Activated CD4-positive, alpha-beta T cell treated with anti-CD3 and anti-CD28 coated beads, Interleukin-10, Interleukin-2, amounts not matched to agents 100 ng/mL and 50 ng/mL, durations not matched to agents 16 hours and 8 hours (primary cell): ENCODE data around the gene BNC2.
"Not testable (repeated sequence)": the region's sequence is repeated elsewhere in the genome, so short reads cannot be mapped to it uniquely, and the experiment has no call there.

Experiments
- DNase-seq: peaks from one replicate; pipeline ENCODE4 v3.0.0-alpha.2; 2020

Gene BNC2

DNA sequence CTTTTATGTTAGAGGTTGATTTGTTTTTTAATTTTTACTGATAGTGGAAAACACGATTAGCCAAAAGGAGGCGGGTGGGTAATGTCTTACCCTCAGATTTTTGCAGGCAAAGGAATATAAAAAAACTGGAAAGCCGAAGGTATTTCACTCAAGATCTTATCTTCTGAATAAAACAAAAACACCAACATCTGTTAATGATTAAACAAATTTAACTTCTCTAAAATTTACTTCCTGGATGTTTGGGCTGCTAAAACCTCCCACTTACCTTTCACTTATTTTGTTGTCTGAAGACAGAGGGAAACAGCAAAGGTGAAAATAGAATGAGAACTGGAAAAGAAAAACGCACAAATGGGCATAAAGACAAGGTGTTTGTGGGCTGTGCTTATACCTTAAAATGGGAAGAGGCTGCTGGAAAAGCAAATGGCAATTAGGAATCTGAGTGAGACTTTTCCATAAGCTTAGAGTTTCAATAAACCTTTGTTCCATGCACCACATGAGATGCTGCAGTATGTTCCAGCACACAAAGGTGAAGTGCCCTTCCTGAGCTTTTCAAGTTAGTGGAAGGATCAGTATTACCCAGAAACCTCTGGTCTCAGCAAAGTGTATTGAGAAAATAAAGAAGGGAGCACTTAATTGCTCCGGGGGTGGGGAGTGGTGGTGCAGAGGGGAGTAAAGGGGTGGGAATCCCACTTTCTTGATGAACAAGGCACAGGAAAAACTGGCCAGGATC is 298.3 kb downstream of the BNC2 start:
- DNase-seq, result no peak

DNA sequence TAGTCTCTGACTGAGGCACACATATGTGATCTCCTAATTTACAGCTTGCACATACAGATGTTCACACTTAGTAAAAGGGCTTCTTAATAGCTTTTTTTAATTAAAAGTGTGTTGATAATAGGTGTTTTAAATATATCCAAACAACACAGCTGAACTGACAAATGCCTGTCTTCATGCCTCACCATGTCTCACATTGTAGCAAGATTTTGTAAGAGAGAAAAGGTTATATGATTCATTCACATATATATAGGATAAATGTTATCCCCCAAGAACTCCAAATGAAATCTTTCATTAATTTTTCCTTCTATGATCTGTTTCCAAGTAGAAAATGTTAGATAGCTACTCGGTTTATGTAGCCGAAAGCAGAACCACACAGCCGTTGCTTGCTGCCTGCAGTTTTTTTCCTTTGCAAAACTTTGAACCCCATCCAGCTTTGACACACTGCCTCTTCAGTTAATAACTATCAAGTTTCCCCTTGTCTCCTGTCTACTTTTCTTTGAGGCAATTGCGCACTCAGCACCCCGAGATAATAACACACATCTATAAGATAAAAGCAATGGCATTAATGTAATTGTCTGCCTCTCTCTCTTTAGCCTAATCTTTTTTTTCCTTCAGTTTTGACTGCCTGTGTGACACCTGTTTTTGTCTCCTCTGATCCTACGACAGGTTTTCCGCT is 299.2 kb downstream of the BNC2 start:
- DNase-seq, result no peak

DNA sequence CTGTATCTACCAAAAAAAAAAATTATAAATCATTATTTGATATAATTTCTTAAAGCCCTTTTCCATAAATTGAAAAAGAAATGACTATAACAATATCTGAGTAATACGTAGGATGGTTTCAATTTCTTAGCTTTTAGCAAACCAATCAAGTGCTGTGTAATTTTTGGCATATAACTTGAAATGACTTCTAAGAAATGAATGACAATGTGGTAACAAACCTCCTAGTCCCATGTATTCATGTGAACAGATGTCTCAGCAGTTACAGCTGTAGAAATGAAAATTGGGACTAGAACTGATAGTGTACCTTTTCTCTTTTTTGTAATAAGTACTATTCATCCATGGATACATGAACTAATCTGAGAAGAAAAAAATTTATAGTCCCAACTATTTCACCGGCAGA is 307.0 kb downstream of the BNC2 start:
- no peak for DNase-seq

DNA sequence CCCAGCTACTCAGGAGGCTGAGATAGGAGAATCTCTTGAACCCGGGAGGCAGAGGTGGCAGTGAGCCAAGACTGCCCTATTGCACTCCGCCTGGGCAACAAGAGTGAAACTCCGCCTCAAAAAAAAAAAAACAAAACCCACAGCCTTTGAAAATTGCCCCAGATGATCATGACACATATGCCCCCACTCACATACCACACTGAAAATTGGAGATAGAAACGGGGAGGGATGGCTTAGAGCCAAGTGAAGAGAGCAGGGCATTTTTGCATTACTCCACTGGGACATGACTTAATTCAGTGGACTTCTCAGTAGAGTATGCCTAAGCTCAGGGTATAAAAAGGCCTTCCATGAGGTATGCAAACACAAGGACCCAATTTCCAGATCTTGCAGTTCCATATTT is 309.3 kb downstream of the BNC2 start:
- DNase-seq, result no peak

DNA sequence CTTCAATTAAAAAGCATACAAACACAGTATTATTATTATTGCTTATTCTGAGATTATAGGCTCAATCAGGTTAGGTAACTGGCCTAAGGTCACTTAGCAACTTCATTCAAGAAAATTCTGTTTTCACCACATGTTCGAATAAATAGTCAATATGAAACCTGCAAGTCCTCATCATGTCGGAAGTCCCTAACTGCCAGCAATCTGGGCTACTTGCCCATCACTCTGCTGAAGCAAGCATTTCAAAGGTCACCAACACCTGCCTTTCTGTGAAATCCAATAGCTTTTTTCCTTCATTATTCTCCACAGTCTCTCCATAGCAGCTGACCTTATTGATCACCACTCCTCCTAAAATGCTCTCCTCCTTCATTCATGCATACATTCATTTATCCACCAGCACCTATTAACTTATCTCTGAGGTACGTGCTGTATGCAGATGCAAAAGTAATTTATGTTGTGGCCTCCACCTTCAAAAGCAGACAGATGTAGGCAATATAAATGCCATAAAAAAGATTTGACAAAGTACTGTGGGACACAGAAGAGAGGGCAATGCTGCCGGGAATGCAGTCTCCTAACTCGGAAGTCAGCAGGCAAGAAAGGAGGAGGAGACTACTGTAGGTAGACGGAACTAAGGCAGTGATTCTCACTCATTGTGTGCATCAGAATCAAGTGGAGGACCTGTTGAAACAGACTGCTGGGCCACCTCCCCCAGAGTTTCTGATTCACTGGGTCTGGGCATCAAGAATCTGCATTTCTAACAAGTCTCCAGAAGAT is 310.9 kb downstream of the BNC2 start:
- no peak for DNase-seq

DNA sequence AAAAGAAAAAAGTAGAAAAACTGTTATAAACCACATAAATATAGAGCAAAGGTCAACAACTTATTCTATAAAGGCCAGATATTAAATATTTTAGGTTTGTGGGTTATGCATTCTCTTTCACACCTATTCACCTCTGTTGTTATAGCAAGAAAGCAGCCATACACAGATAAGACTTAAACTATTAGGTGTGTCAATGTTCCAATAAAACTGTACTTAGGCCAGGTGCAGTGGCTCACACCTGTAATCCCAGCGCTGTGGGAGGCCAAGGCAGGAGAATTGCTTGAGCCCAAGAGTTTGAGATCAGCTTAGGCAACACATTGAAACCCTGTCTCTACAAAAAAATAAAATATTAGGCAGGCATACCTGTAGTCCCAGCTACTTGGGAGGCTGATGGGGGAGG is 314.7 kb downstream of the BNC2 start:
- DNase-seq, result no peak

DNA sequence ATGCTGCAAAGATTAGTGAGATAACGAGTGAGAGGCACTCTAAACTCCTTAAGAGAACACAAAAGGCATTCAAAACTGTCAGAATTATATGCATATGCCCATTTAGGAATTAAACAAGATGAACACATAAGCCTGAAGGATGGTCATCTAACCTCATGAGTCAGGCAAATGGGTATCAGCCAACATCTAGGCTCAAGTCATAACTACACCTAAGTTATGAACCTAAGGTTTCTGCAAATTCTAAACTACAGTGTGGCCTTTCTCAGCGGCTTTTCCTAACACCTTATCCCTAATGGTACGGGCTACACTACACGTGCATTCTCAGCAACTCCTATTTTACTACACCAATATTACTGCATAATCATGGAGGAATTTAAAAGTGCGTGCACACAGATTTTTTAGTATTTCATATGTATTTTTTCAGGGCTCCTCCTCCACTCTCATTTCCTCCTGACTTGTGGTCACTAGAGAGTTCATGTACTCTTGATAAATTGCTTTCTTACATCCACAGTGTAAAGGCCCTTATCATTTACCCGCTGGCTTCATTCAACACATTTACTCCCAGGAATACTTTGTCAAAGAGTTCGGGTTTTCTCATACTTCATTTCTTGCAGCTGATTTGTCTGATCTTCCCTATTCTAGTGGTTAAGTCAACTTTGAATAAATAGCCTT is 316.5 kb downstream of the BNC2 start:
- DNase-seq, result no peak

DNA sequence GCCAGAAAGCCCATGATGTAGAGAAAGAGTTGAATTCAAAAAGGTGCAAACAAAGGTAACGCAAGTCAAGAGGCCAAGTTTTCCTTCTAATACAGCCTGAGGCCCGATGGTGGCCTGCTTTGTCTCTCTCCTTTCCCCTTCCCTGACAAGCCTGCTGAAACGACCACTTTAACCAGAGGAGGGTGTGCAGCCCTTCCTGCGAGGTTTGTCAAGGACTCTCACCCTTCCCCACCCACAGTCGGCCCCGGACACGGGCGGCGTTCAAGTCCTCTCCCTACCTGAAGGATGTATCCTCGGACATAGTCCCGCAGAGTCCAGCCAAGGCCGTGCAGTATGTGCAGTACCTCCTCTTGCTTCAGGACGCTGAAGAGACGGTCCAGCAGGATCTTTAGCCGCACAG is 318.2 kb downstream of the BNC2 start:
- no peak for DNase-seq

DNA sequence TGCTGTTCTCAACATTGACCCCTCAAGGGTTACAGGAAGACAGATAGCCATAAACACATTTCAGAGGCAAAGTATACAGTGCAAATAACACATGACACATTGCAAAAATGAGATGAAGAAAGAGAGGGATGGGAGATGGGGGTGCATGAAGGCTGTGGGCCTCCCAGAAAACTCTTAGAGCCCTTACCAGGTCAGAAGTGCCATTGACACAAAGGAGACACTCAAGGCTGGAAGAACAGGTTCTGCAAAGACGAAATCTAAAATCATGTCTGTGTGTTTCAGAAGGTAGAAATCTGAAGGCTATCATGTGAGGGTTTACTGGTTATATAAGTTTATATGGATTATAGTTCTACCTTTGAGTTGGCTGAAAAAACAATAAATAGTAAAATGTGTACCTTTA is 318.8 kb downstream of the BNC2 start:
- no peak for DNase-seq

DNA sequence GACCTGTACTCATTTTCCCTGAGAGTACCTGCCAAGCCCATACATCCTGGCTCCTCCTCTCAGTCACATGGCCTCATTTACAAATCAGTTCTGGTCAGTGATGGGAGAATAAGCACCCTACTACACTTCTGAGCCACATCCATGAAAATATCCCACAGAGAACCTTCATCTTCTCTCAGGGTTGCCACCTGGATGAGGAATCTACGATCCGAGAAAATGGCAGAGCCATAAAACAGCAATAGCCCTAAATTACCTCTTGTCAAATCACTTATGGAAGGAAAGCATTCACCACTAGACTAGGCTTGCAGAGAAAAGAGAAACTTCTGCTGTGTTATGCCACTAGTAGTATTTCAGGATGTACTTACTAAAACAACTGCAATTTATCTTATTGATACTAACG is 324.8 kb downstream of the BNC2 start:
- no peak for DNase-seq

DNA sequence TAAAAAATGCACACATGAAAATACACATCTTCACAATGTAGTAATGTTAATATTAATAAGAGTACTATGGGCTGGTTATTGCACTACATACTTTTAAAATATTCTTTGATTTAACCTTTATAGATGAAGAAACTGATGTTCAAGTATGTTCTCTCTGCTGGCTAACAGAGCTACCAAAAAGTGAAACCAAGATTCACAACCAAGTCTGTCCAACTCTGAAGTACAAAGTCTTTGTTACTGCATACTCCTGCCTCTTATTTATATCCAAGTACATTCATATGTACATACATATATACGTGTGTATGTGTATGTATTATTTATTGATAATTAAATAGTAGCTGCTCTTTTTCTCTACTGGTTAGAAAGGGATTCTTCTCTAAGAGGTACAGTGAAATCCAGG is 325.6 kb downstream of the BNC2 start:
- no peak for DNase-seq

DNA sequence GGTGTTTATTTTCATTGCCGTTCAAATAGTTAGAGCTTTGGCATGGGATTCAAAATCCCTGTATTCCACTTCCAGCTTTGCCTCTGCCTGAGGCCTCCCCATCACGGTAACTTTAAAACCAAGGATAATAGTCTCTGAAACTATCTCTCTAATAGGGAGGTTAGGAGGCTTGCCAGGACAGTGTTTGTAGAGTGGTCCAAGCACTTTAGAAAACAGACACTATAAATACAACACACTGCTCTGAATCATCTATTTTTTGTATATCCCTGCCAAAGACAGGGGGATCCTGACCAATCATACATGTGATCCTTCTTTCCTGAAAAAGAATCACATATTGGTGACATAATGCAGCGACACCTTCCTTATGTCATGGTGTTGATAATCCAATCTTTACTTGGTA is 326.8 kb downstream of the BNC2 start:
- no peak for DNase-seq

DNA sequence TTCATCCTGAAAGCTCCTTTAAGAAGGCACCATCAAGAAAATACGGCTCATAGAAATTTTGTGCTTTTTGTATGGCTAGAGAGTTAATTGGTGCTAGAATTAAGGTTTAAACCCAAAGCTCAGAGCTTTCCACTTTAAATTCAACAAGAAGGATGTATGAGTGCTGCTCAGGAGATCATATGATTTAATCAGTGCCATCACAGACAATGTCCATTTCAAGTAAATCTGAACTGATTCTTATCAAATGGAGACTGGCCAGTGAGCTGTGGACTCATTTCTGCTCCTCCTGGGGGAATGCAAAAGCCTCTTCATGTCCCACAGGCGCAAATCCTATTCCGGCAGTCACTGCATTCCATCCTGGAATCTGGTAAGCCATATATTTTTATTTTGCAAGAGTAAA is 327.2 kb downstream of the BNC2 start:
- DNase-seq, result no peak

DNA sequence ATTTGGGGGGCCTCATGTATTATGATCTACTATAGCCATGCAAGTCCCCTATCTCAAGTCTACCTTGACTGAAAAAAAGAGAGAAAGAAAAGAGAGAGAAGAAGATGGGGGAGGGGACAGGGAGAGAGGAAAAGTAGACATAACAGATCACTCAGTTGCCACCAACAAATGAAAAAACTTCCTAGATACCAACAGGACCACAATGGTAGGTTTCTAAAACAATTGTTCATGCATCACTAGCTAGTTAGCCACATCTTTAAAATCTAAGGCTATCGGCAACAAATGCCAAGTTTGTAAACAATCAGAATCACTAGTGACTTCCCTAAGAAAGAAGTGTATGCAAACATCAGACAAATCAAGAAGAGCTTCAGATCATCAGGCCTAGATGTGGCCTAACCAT is 328.2 kb downstream of the BNC2 start:
- no peak for DNase-seq

DNA sequence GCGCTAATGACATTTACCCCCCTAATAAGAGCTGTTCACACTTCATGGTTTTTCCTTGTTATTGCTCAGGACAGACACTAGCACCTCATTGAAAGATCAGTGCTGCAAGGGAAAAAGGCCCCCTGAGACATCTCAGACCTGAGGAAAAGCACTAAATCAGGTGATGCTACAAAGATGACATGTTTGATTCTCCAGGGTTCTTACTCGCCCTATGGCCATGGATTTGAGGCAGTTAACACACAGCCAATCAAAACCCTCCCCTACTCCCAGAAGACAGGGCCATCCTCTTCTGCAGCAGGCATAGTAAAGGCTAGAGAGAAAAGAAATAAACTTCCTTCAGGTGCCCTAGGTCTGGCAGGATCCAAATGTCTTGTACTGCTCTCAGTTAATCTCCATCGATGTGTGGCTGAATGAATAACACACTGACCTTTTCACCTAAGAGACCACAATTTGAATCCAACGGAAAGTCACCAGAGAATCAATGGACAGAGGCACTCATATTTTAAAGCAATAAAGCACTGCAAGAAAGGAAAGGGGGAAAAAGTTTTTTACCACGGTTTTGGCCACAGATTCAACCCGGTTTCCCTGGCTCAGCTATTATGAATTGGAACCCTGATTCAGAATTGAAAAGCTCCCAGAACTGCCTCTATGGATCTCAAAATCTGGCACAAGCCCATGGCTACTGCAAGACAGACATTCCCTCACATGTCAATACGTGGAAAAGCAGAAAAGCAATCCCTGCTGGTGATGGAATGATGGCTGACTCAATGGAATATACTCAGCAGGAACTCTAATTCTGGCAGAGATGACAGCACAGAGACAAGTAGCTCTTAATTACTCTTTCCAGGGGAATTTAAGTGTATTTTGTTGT is 329.5 kb downstream of the BNC2 start:
- DNase-seq, result no peak

DNA sequence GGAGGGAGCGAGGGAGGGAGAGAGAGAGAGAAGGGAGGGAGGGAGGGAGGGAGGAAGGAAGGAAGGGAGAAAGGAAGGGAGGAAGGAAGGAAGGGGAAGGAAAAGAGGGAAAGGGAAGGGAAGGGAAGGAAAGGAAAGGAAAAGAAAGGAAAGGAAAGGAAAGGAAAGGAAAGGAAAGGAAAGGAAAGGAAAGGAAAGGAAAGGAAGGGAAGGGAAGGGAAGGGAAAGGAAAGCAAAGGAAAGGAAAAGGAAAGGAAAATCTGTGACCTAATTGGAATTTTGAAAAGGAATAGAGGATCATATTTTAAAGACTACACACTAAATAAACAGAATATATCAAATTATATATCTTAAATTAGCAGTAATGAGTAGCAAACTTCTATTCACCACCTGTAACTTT is 330.8 kb downstream of the BNC2 start:
- DNase-seq, result not testable (repeated sequence)

DNA sequence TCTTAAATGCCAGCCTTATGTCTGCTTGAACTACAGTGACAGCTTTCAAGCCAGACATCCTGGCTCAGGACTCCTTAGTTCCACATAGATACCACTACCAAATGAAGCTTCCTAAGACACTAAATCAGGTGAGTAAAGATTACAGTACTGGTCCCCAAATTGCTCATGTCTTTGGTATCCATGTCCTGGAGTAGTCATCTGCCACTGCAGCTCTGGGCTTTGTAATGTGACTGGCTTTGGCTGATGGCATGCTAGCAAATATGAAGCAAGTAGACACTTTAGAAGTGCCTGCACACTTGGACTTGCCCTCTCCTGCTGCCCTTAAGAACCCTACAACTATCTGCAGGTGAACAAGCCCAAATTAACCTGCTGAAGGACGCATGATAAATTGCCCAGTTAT is 334.9 kb downstream of the BNC2 start:
- DNase-seq, result no peak

DNA sequence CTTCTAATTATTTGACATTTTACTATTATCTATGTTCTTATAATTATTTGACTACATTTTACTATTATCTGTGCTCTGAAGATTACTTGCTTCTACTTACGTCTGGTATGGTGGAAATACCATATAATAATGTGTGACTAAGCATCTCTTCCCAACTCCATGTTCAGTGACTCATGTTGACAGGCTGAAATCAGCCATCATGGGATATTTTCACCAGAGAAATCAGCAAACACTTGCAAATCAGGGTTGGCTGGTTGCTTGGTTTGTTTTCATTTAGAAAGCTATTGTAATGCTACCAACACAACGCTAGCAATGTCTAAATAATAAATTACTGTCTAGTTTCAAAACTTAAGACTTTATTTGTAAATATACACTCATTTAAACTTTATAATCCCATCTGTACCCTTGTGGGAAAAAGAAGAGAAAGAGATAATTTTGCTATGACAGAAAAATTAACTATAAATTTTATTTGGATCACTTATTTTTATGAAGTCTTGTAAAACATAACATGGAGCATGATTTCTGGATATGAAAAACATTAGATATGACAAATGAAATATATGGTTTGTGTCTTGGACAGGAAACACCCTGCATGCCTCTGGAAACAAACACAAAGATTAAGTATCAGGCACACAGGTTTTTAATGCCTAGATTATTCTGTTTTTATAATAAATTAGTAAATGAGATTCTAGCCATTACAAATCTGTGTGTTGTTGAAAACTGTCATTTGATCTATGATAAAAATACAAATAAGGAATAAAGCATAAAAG is 337.6 kb downstream of the BNC2 start:
- no peak for DNase-seq

DNA sequence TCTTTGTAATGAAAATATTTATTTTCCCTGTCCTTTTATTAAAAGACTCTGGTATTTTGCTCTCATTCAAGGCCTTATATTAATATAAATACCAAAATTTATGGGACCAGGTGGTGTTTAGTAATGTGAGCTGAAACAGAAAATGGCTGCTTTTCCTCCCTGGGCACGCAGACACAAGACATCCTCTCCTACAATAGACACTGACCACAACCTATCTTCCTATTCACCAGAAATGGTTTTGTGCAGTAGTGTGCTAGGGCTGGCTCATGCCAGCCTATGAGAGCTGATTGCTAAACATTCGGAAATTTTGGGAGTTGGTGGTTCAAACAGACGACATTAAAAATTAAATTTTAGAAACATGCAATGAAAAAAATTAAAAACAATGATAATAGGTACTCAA is 338.2 kb downstream of the BNC2 start:
- DNase-seq, result no peak

DNA sequence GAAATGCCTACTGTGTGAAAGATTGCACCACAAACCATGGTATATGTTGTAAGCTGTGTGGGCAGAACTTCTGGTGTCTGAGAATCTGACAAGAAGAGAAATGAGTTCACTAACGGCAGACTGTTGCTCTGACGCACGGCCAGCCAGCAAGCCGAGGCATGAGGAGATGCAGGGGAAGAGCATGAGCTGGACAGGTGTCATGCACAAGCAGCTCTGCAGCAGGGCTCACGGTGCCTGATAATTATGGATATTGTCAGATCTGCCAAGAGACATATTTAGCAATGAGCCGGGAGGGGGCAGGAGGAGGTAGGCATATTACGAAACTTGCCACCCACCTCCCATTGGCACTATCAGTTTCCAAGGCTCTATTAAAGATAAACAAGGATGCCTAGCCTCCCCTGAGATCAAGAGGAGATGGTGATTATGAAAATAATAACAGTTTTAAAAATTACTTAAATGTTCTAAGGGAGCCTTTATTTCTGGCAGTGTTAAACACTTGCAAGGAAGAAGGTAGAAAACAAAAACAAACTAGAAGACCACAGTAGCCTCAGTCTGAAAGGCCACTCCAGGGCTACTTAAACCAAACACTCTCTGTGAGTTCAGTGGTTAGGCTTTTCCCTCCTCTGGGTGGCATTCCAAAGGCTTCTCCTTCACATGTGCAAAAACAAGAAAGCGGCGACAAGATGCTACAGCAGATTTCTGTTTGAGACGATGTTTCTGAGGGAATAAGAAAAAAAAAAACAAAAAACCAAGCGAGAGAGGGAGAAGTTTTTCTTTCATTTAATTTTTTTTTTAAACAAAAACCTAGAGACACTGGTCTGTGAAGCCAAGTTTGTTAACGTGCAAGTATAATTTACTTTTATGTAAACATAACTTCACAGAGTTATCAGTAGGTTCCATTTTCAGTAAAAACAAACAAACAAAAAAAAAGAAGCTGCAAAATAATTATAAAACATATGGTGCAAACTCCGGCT is 339.5 kb downstream of the BNC2 start:
- no peak for DNase-seq

DNA sequence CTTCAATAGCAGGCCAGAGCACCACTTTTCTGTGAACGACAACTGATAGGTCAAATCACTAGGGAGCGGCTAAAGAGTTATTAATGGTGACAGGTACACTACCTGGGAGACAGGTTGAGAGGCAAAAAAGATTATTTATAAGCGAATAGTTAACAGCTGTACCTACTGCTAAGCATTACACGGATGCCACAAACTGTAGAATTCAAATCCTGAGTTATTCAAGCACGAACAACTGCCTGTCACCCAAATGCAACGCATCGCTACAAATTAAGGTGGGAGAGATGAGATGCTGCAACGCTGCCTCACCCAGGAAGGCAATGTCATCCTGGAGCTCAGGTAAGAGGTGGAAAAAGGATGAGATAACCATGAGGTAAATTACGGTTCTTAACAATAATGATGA is 342.9 kb downstream of the BNC2 start:
- DNase-seq, result no peak
